H9 (cell line): ENCODE data around the gene PLN. TPM values are rescaled to one million over a fixed set of nuclear protein-coding genes. Genes with fewer than 3 reads are reported as not detected.

Source experiments
- DNase-seq: peaks from one replicate; pipeline ENCODE4 v3.0.0-alpha.2; 2017
- H2AFZ ChIP-seq: one replicate; pipeline ENCODE4 v1.6.1; 2013; ENCODE audit warnings: mild to moderate bottlenecking, low read length, control low read depth, moderate library complexity
- H2AK5ac ChIP-seq: 2 replicates; pipeline ENCODE4 v1.6.1; 2013; ENCODE audit warnings: low read length, control low read depth, mixed read lengths; ENCODE audit not compliant: insufficient read length
- H2BK120ac ChIP-seq: one replicate; pipeline ENCODE4 v1.6.1; 2013; ENCODE audit warnings: low read depth, mild to moderate bottlenecking, low read length, control low read depth, inconsistent platforms; ENCODE audit not compliant: poor library complexity, severe bottlenecking
- H2BK12ac ChIP-seq: 2 replicates; pipeline ENCODE4 v1.6.1; 2013; ENCODE audit warnings: low read length, control low read depth, mixed read lengths, low read depth; ENCODE audit not compliant: insufficient read length
- H2BK15ac ChIP-seq: 2 replicates; pipeline ENCODE4 v1.6.1; 2013; ENCODE audit warnings: low read depth, low read length, control low read depth
- H2BK20ac ChIP-seq: one replicate; pipeline ENCODE4 v1.6.1; 2013; ENCODE audit warnings: low read depth, mild to moderate bottlenecking, low read length, control low read depth, inconsistent platforms; ENCODE audit not compliant: poor library complexity, severe bottlenecking
- H2BK5ac ChIP-seq: 2 replicates; pipeline ENCODE4 v1.6.1; 2013; ENCODE audit warnings: low read length, control low read depth, mixed read lengths; ENCODE audit not compliant: insufficient read length
- H3K14ac ChIP-seq: 2 replicates; pipeline ENCODE4 v1.6.1; 2013; ENCODE audit warnings: low read length, control low read depth; ENCODE audit not compliant: insufficient read depth
- H3K18ac ChIP-seq: 2 replicates; pipeline ENCODE4 v1.6.1; 2013; ENCODE audit warnings: low read depth, mild to moderate bottlenecking, mixed read lengths, low read length, control low read depth; ENCODE audit not compliant: insufficient read length
- H3K23ac ChIP-seq: 2 replicates; pipeline ENCODE4 v1.6.1; 2013; ENCODE audit warnings: low read length, control low read depth, mixed read lengths, low read depth; ENCODE audit not compliant: insufficient read length
- H3K23me2 ChIP-seq: 2 replicates; pipeline ENCODE4 v1.6.1; 2013; ENCODE audit warnings: low read depth, mild to moderate bottlenecking, mixed read lengths, low read length, control low read depth; ENCODE audit not compliant: insufficient read length, poor library complexity, severe bottlenecking
- H3K27ac ChIP-seq: 2 replicates; pipeline ENCODE4 v1.5.1; 2013; ENCODE audit warnings: low read length, control low read depth, mixed read lengths, low read depth; ENCODE audit not compliant: insufficient read length
- H3K27me3 ChIP-seq: 2 replicates; pipeline ENCODE4 v1.6.1; 2013; ENCODE audit warnings: low read length, control low read depth, inconsistent platforms; ENCODE audit not compliant: insufficient read depth
- H3K4ac ChIP-seq: 2 replicates; pipeline ENCODE4 v1.6.1; 2013; ENCODE audit warnings: low read depth, mild to moderate bottlenecking, control low read depth, inconsistent platforms, low read length, moderate library complexity
- H3K4me1 ChIP-seq: 2 replicates; pipeline ENCODE4 v1.6.1; 2013; ENCODE audit warnings: low read length, control low read depth, inconsistent platforms; ENCODE audit not compliant: insufficient read depth
- H3K4me2 ChIP-seq: 2 replicates; pipeline ENCODE4 v1.6.1; 2013; ENCODE audit warnings: low read length, control low read depth, mixed read lengths; ENCODE audit not compliant: insufficient read length, insufficient read depth
- H3K56ac ChIP-seq: 2 replicates; pipeline ENCODE4 v1.6.1; 2013; ENCODE audit warnings: low read depth, mild to moderate bottlenecking, mixed read lengths, low read length, control low read depth; ENCODE audit not compliant: insufficient read length
- H3K79me1 ChIP-seq: 2 replicates; pipeline ENCODE4 v1.6.1; 2013; ENCODE audit warnings: low read depth, mild to moderate bottlenecking, moderate library complexity, low read length, control low read depth, inconsistent platforms; ENCODE audit not compliant: insufficient read depth, poor library complexity, severe bottlenecking
- H3K79me2 ChIP-seq: 2 replicates; pipeline ENCODE4 v1.6.1; 2013; ENCODE audit warnings: low read length, control low read depth, inconsistent platforms; ENCODE audit not compliant: insufficient read depth
- H3K9ac ChIP-seq: 2 replicates; pipeline ENCODE4 v1.6.1; 2013; ENCODE audit warnings: low read length, control low read depth, mixed read lengths; ENCODE audit not compliant: insufficient read length; ENCODE audit errors: extremely low read depth
- H3K9me3 ChIP-seq: one replicate; pipeline ENCODE4 v1.6.1; 2013; ENCODE audit warnings: low read depth, low read length, inconsistent platforms; ENCODE audit not compliant: control insufficient read depth
- H3T11ph ChIP-seq: one replicate; pipeline ENCODE4 v1.6.1; 2013; ENCODE audit warnings: mild to moderate bottlenecking, low read length, control low read depth, inconsistent platforms
- H4K20me1 ChIP-seq: one replicate; pipeline ENCODE4 v1.6.1; 2013; ENCODE audit not compliant: control insufficient read depth, insufficient read length, insufficient read depth
- H4K5ac ChIP-seq: 2 replicates; pipeline ENCODE4 v1.6.1; 2013; ENCODE audit warnings: low read depth, mild to moderate bottlenecking, mixed read lengths, low read length, control low read depth; ENCODE audit not compliant: insufficient read length
- H4K8ac ChIP-seq: replicated peaks from 2 replicates; pipeline ENCODE4 v1.6.1; 2013; ENCODE audit warnings: low read length, control low read depth, mixed read lengths, low read depth; ENCODE audit not compliant: insufficient read length
- H4K91ac ChIP-seq: 2 replicates; pipeline ENCODE4 v1.6.1; 2013; ENCODE audit warnings: low read depth, mild to moderate bottlenecking, moderate library complexity, mixed read lengths, low read length, control low read depth; ENCODE audit not compliant: insufficient read length
- H3K27ac Mint-ChIP-seq, 3 experiments: 2 replicates in 2 of 3; 3 replicates in 1 of 3; pipeline ENCODE4 v1.8.0; 2020 to 2021; ENCODE audit warnings: mixed read lengths in 3 of 3, mild to moderate bottlenecking in 1 of 3, moderate library complexity in 1 of 3
- H3K27me3 Mint-ChIP-seq: 2 replicates; pipeline ENCODE4 v1.8.0; 2021; ENCODE audit warnings: low read depth, mild to moderate bottlenecking, moderate library complexity, mixed read lengths
- H3K36me3 Mint-ChIP-seq, 3 experiments: 2 replicates in 2 of 3; 3 replicates in 1 of 3; pipeline ENCODE4 v1.8.0; 2020 to 2021; ENCODE audit warnings: low read depth in 3 of 3, mixed read lengths in 3 of 3; ENCODE audit not compliant: insufficient read depth in 1 of 3
- H3K4me1 Mint-ChIP-seq, 2 experiments: 2 replicates each; pipeline ENCODE4 v1.8.0; 2020; ENCODE audit warnings: mixed read lengths in 2 of 2
- H3K4me3 Mint-ChIP-seq, 2 experiments: 2 replicates in 1 of 2; 3 replicates in 1 of 2; pipeline ENCODE4 v1.8.0; 2020 to 2021; ENCODE audit warnings: mild to moderate bottlenecking in 2 of 2, mixed read lengths in 2 of 2, moderate library complexity in 1 of 2
- H3K9me3 Mint-ChIP-seq, 2 experiments: 2 replicates in 1 of 2; 3 replicates in 1 of 2; pipeline ENCODE4 v1.8.0; 2020; ENCODE audit warnings: mild to moderate bottlenecking in 2 of 2, mixed read lengths in 2 of 2, moderate library complexity in 1 of 2
- WGBS: extraction: QIAGEN DNeasy Blood & Tissue Kit; methylation state at CpG from one replicate; pipeline ENCODE4 v1.1.7; 2013; ENCODE audit warnings: missing lambda C conversion rate, low lambda C conversion rate, mixed read lengths; ENCODE audit not compliant: insufficient read length; ENCODE audit errors: extremely low coverage; 5-methylcytosine and 5-hydroxymethylcytosine counted together
- total RNA-seq: library from RNA; stranded (reverse); gene quantifications from 2 replicates; pipeline ENCODE4 v1.2.1, GENCODE V29; 2021
- TF ChIP-seq, protein P1 (sequence below): fragments of 200-600 bp; sonication (generic); conservative IDR thresholded peaks from 3 replicates; pipeline ENCODE4 v1.8.0; 2021; ENCODE audit warnings: antibody characterized with exemption, mild to moderate bottlenecking

Gene PLN
- total RNA-seq, 1 experiment from 2014 or later, result not detected

GRCh38 chr6:118577972-118578371, 29.9 kb downstream of the PLN start:
- Mint-ChIP-seq H3K36me3 (peaks cover 35 to 67% (median 56%) of the 10 kb centered on the region in 3 experiments), H3K4me1 (peaks cover 9 to 11% of the 10 kb centered on the region in 2 experiments), H3K27me3 (no peaks in the 10 kb centered on the region; the same call in 1 of the 2 replicates), H3K9me3 (peaks cover 56 to 67% of the 10 kb centered on the region in 2 experiments), H3K4me3 (no peak overlapping the region), H3K27ac (no peak overlapping the region)
- no CpG with 5 or more reads among the region's 4 CpGs for WGBS
- H3K27ac ChIP-seq, result no peak overlapping the region
- H4K20me1 ChIP-seq, result no peaks in the 10 kb centered on the region
- H3K23me2 ChIP-seq, result no peaks in the 10 kb centered on the region
- H3K4me1 ChIP-seq, result no peaks in the 10 kb centered on the region
- H3K23ac ChIP-seq, result no peak overlapping the region
- no peak overlapping the region for H2BK20ac ChIP-seq
- no peak overlapping the region for H2BK15ac ChIP-seq
- H2BK5ac ChIP-seq, result no peak overlapping the region
- H3K79me2 ChIP-seq, result no peaks in the 10 kb centered on the region
- no peak overlapping the region for H3K14ac ChIP-seq
- H2BK120ac ChIP-seq, result no peak overlapping the region
- H3K18ac ChIP-seq, result no peak overlapping the region
- no peak overlapping the region for H2BK12ac ChIP-seq
- H4K91ac ChIP-seq, result no peak overlapping the region
- TF ChIP-seq, protein P1, sequence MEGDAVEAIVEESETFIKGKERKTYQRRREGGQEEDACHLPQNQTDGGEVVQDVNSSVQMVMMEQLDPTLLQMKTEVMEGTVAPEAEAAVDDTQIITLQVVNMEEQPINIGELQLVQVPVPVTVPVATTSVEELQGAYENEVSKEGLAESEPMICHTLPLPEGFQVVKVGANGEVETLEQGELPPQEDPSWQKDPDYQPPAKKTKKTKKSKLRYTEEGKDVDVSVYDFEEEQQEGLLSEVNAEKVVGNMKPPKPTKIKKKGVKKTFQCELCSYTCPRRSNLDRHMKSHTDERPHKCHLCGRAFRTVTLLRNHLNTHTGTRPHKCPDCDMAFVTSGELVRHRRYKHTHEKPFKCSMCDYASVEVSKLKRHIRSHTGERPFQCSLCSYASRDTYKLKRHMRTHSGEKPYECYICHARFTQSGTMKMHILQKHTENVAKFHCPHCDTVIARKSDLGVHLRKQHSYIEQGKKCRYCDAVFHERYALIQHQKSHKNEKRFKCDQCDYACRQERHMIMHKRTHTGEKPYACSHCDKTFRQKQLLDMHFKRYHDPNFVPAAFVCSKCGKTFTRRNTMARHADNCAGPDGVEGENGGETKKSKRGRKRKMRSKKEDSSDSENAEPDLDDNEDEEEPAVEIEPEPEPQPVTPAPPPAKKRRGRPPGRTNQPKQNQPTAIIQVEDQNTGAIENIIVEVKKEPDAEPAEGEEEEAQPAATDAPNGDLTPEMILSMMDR, result no peak
- H3K4ac ChIP-seq, result no peak overlapping the region
- no peak overlapping the region for H4K5ac ChIP-seq
- no peak overlapping the region for H3K9ac ChIP-seq
- H3K56ac ChIP-seq, result no peak overlapping the region
- no peak overlapping the region for H2AK5ac ChIP-seq
- no peak overlapping the region for H3K4me2 ChIP-seq
- H3K79me1 ChIP-seq, result peaks cover 5% of the 10 kb centered on the region
- no peak overlapping the region for H4K8ac ChIP-seq
- H3T11ph ChIP-seq, result no peak overlapping the region
- no peak for DNase-seq
- H2AFZ ChIP-seq, result no peak overlapping the region
- H3K27me3 ChIP-seq, result no peaks in the 10 kb centered on the region
- H3K9me3 ChIP-seq, result peaks cover 7% of the 10 kb centered on the region
